NB4 (cell line): ENCODE measurements around the gene ARCN1.

ENCODE experiments used
- CTCF ChIP-seq: IDR thresholded peaks from one replicate; pipeline ENCODE4 v1.5.1; 2012; ENCODE audit warnings: low read depth, low read length
- MYC ChIP-seq: IDR thresholded peaks from 2 replicates; pipeline ENCODE4 v1.6.1; 2011; ENCODE audit warnings: low read depth, low read length
- POLR2A ChIP-seq: IDR thresholded peaks from 2 replicates; pipeline ENCODE4 v1.6.1; 2011; ENCODE audit warnings: mild to moderate bottlenecking; ENCODE audit not compliant: insufficient read length; ENCODE audit errors: extremely low read depth
- TF ChIP-seq, protein P1 (sequence below): IDR thresholded peaks from 2 replicates; pipeline ENCODE4 v1.6.1; 2011; ENCODE audit warnings: low read depth, low read length

GRCh38 chr11:118635642-118636041 is 63.4 kb downstream of the ARCN1 start:
- TF ChIP-seq CTCF (no peak), POLR2A (no peak), MYC (no peak)
- TF ChIP-seq, protein P1, sequence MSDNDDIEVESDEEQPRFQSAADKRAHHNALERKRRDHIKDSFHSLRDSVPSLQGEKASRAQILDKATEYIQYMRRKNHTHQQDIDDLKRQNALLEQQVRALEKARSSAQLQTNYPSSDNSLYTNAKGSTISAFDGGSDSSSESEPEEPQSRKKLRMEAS = no peak
